Mesenchymal stem cell (in vitro differentiated cells and primary cell): ENCODE data around the gene ACVR2A.
A peak's percentile ranks its signal among the peaks of the same experiment; 100 is the strongest.

Experiments used
- DNase-seq: peaks from one replicate; pipeline ENCODE4 v3.0.0-alpha.2; 2013
- H2AFZ ChIP-seq: one replicate; pipeline ENCODE4 v1.6.1; 2013; ENCODE audit warnings: low read depth, mild to moderate bottlenecking, control low read depth, inconsistent platforms, low read length, moderate library complexity
- H2AK5ac ChIP-seq: 2 replicates; pipeline ENCODE4 v1.6.1; 2013; ENCODE audit warnings: low read length, moderate library complexity, mild to moderate bottlenecking, inconsistent platforms; ENCODE audit not compliant: severe bottlenecking
- H2BK120ac ChIP-seq: one replicate; pipeline ENCODE4 v1.6.1; 2013; ENCODE audit warnings: low read depth, mild to moderate bottlenecking, inconsistent platforms, low read length, moderate library complexity
- H2BK12ac ChIP-seq, 2 experiments: one replicate each; pipeline ENCODE4 v1.6.1; 2013; ENCODE audit warnings: inconsistent platforms in 2 of 2, low read length in 2 of 2, mild to moderate bottlenecking in 2 of 2, moderate library complexity in 2 of 2, control low read depth in 1 of 2
- H2BK15ac ChIP-seq: one replicate; pipeline ENCODE4 v1.6.1; 2013; ENCODE audit warnings: mild to moderate bottlenecking, low read depth, inconsistent platforms; ENCODE audit not compliant: poor library complexity, severe bottlenecking
- H2BK5ac ChIP-seq: 2 replicates; pipeline ENCODE4 v1.6.1; 2013; ENCODE audit warnings: low read depth, mild to moderate bottlenecking, low read length, control low read depth, inconsistent platforms; ENCODE audit not compliant: poor library complexity, severe bottlenecking
- H3K14ac ChIP-seq, 2 experiments: one replicate each; pipeline ENCODE4 v1.6.1; 2013; ENCODE audit warnings: inconsistent platforms in 2 of 2, low read length in 2 of 2, control low read depth in 1 of 2, mild to moderate bottlenecking in 1 of 2, moderate library complexity in 1 of 2
- H3K18ac ChIP-seq, 2 experiments: one replicate each; pipeline ENCODE4 v1.6.1; 2013; ENCODE audit warnings: inconsistent platforms in 2 of 2, low read length in 2 of 2, control low read depth in 1 of 2, low read depth in 1 of 2, mild to moderate bottlenecking in 1 of 2
- H3K23ac ChIP-seq, 2 experiments: one replicate each; pipeline ENCODE4 v1.6.1; 2013; ENCODE audit warnings: inconsistent platforms in 2 of 2, low read length in 2 of 2, mild to moderate bottlenecking in 2 of 2, moderate library complexity in 2 of 2, control low read depth in 1 of 2
- H3K27ac ChIP-seq: 2 replicates; pipeline ENCODE4 v1.5.1; 2013; ENCODE audit warnings: mild to moderate bottlenecking, moderate library complexity, low read length, control low read depth, inconsistent platforms; ENCODE audit not compliant: poor library complexity, severe bottlenecking
- H3K27me3 ChIP-seq, 2 experiments: 2 replicates each; pipeline versions ENCODE4 v1.6.1 to v1.7.0; 2013; ENCODE audit warnings: low read length in 2 of 2, mild to moderate bottlenecking in 2 of 2, moderate library complexity in 2 of 2, control low read depth in 1 of 2, inconsistent platforms in 1 of 2; ENCODE audit not compliant: control insufficient read depth in 1 of 2, insufficient read depth in 1 of 2
- H3K36me3 ChIP-seq, 2 experiments: 2 replicates each; pipeline versions ENCODE4 v1.6.1 to v1.7.0; 2013; ENCODE audit warnings: low read length in 2 of 2, control low read depth in 1 of 2, inconsistent platforms in 1 of 2, low read depth in 1 of 2, mild to moderate bottlenecking in 1 of 2; ENCODE audit not compliant: insufficient read depth in 2 of 2, control insufficient read depth in 1 of 2
- H3K4ac ChIP-seq, 2 experiments: one replicate each; pipeline ENCODE4 v1.6.1; 2013; ENCODE audit warnings: inconsistent platforms in 2 of 2, low read length in 2 of 2, mild to moderate bottlenecking in 2 of 2, moderate library complexity in 2 of 2, control low read depth in 1 of 2, low read depth in 1 of 2
- H3K4me1 ChIP-seq: 2 replicates; pipeline ENCODE4 v1.6.1; 2013; ENCODE audit warnings: low read depth, low read length, control low read depth; ENCODE audit not compliant: control insufficient read depth, insufficient read depth
- H3K4me2 ChIP-seq: 2 replicates; pipeline ENCODE4 v1.6.1; 2013; ENCODE audit warnings: low read length, mild to moderate bottlenecking, inconsistent platforms; ENCODE audit not compliant: poor library complexity, severe bottlenecking
- H3K4me3 ChIP-seq, 2 experiments: 2 replicates each; pipeline versions ENCODE4 v1.5.1 to v1.7.0; 2013; ENCODE audit warnings: low read length in 2 of 2, mild to moderate bottlenecking in 2 of 2, control low read depth in 1 of 2, low read depth in 1 of 2; ENCODE audit not compliant: insufficient read depth in 1 of 2
- H3K79me1 ChIP-seq: replicated peaks from 2 replicates; pipeline ENCODE4 v1.6.1; 2013; ENCODE audit warnings: mild to moderate bottlenecking, control low read depth, low read length, inconsistent platforms; ENCODE audit not compliant: poor library complexity, severe bottlenecking
- H3K9ac ChIP-seq: 2 replicates; pipeline ENCODE4 v1.7.0; 2013; ENCODE audit warnings: mild to moderate bottlenecking, low read length, moderate library complexity
- H3K9me3 ChIP-seq: 2 replicates; pipeline ENCODE4 v1.7.0; 2013; ENCODE audit warnings: mild to moderate bottlenecking, low read length; ENCODE audit not compliant: control insufficient read depth
- H4K8ac ChIP-seq: one replicate; pipeline ENCODE4 v1.6.1; 2013; ENCODE audit warnings: inconsistent platforms, mild to moderate bottlenecking, low read length, moderate library complexity
- H4K91ac ChIP-seq: one replicate; pipeline ENCODE4 v1.6.1; 2013; ENCODE audit warnings: mild to moderate bottlenecking, low read length, inconsistent platforms
- WGBS: methylation state at CpG from one replicate; pipeline ENCODE4 v1.1.7; 2013; ENCODE audit warnings: mixed read lengths; 5-methylcytosine and 5-hydroxymethylcytosine counted together

ACVR2A gene

DNA sequence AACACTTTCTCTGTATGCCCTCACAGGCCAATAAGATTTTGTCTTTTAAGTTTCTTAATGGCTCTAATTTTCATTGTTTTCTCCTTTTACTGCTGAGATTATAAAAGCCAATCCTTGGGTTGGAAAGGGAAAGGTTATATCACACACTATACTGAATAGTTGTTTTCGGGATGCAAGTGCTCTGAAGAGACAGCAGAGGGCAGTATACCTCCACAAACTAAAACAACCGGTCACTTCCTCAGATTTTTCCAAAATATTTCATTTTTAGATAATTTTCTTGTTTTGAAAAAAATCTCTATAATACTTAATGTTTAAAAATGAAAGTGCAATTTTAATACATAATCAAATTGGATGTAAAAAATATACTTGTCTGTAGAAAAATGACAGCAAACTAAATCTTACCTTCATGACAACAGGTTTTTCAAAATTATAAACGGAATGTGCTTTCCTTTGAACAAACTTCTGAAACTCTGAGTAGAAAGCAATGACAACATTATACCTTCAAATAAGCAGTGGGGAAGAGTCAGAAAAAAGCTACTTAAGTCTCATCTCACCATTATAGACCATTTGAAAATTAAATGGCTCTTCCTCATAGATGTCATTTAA lies 93.0 kb downstream of the ACVR2A start:
- Histone ChIP-seq H3K23ac (no peak overlapping the region), H3K9me3 (no peaks in the 10 kb centered on the region), H2BK12ac (no peak overlapping the region), H3K79me1 (no peaks in the 10 kb centered on the region), H3K9ac (no peak overlapping the region), H3K27me3 (no peaks in the 10 kb centered on the region), H2BK120ac (no peak overlapping the region), H3K4me3 (no peak overlapping the region), H2AK5ac (no peak overlapping the region), H2BK15ac (no peak overlapping the region), H2AFZ (no peak overlapping the region), H2BK5ac (no peak overlapping the region), H3K4me1 (no peaks in the 10 kb centered on the region), H3K18ac (no peak overlapping the region), H3K36me3 (peaks cover 3 to 51% of the 10 kb centered on the region in 2 experiments), H3K27ac (no peak overlapping the region), H3K4ac (no peak overlapping the region), H4K91ac (no peak overlapping the region), H3K14ac (no peak overlapping the region), H4K8ac (no peak overlapping the region), H3K4me2 (no peak overlapping the region)
- no CpG with 5 or more reads among the region's 3 CpGs for WGBS
- DNase-seq: peak; percentile 39

- Histone ChIP-seq H3K9ac (no peak overlapping the region), H3K4me3 (no peak overlapping the region), H3K36me3 (peaks cover 3 to 46% of the 10 kb centered on the region in 2 experiments), H4K8ac (no peak overlapping the region), H2AK5ac (no peak overlapping the region), H2BK12ac (no peak overlapping the region), H3K4ac (no peak overlapping the region), H3K27me3 (no peaks in the 10 kb centered on the region), H2BK5ac (no peak overlapping the region), H3K23ac (no peak overlapping the region), H3K27ac (no peak overlapping the region), H3K4me1 (no peaks in the 10 kb centered on the region), H4K91ac (no peak overlapping the region), H3K14ac (no peak overlapping the region), H3K18ac (no peak overlapping the region), H3K4me2 (no peak overlapping the region), H2BK15ac (no peak overlapping the region), H2BK120ac (no peak overlapping the region), H2AFZ (no peak overlapping the region), H3K9me3 (no peaks in the 10 kb centered on the region), H3K79me1 (no peaks in the 10 kb centered on the region)
- no CpG with 5 or more reads among the region's 1 CpG for WGBS
- no peak for DNase-seq
Measured at GRCh38 chr2:147939313-147939712, 94.5 kb downstream of the ACVR2A start.

DNA sequence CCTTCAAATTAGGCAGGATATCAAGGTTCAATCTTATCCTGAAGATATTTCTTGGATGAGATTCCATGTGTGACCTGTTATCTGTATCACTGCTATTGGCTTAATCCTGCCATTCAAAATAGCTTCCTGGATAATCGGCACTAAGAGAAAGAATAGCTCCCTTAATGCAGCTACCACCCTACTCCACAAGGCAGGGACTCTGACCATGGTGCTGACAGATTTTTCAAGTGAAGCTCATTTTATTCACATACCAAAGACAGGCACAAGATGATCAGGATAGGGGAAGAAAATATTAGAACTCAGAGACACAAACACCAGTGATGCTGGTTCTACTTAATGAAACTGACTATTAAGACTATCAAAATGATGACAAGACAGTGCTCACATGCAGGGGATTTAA lies 100.8 kb downstream of the ACVR2A start:
- no peak overlapping the region for H3K4me2 ChIP-seq
- H3K4ac ChIP-seq: no peak overlapping the region
- no peak overlapping the region for H3K9ac ChIP-seq
- H4K8ac ChIP-seq: no peak overlapping the region
- no peak overlapping the region for H3K23ac ChIP-seq
- H2BK12ac ChIP-seq: no peak overlapping the region
- H3K36me3 ChIP-seq: peaks cover 0 to 42% of the 10 kb centered on the region in 2 experiments
- H2AFZ ChIP-seq: no peak overlapping the region
- H3K18ac ChIP-seq: no peak overlapping the region
- H2BK5ac ChIP-seq: no peak overlapping the region
- no peak overlapping the region for H2AK5ac ChIP-seq
- no peaks in the 10 kb centered on the region for H3K4me1 ChIP-seq
- H4K91ac ChIP-seq: no peak overlapping the region
- 89% methylated on average over 1 of the region's 1 CpG for WGBS
- H3K27me3 ChIP-seq: no peaks in the 10 kb centered on the region
- H3K27ac ChIP-seq: no peak overlapping the region
- no peak overlapping the region for H3K4me3 ChIP-seq
- DNase-seq: no peak
- H3K14ac ChIP-seq: no peak overlapping the region
- H3K9me3 ChIP-seq: no peaks in the 10 kb centered on the region
- no peak overlapping the region for H2BK120ac ChIP-seq
- H3K79me1 ChIP-seq: no peaks in the 10 kb centered on the region
- no peak overlapping the region for H2BK15ac ChIP-seq

DNA sequence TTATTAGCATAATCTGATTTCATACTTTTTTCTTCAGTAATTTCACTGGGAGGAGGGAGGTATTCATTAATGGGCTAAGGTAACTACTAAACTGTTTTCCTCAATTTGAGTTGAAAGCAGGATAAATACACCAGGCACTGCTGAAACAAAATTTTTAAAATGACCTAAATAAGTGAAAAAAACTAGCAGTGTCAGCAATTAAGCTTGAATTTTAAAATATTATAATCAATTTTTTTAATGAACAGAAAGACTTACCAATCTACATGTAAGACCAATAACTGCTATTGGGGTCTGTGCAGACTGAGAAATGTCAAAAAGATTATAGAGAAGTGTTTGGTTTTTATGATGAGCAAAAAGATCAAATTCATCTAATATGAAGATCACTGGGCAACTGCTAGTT lies 107.3 kb downstream of the ACVR2A start:
- Histone ChIP-seq H3K9me3 (no peaks in the 10 kb centered on the region), H3K4me2 (no peak overlapping the region), H3K4ac (no peak overlapping the region), H2BK15ac (no peak overlapping the region), H3K79me1 (no peaks in the 10 kb centered on the region), H3K4me3 (no peak overlapping the region), H2BK5ac (no peak overlapping the region), H3K18ac (no peak overlapping the region), H3K36me3 (peaks cover 0 to 46% of the 10 kb centered on the region in 2 experiments), H3K23ac (no peak overlapping the region), H3K14ac (no peak overlapping the region), H3K4me1 (no peaks in the 10 kb centered on the region), H2AFZ (no peak overlapping the region), H4K8ac (no peak overlapping the region), H2BK120ac (no peak overlapping the region), H2AK5ac (no peak overlapping the region), H2BK12ac (no peak overlapping the region), H3K9ac (no peak overlapping the region), H3K27ac (no peak overlapping the region), H3K27me3 (no peaks in the 10 kb centered on the region), H4K91ac (no peak overlapping the region)
- DNase-seq: no peak
